K562 (cell line): ENCODE data around the gene ZNF219. TPM values are rescaled to one million over a fixed set of nuclear protein-coding genes. Genes with fewer than 3 reads are reported as not detected.
A peak's percentile ranks its signal among the peaks of the same experiment; 100 is the strongest.

Source experiments
- BDP1 ChIP-seq: IDR thresholded peaks from 3 replicates; pipeline ENCODE4 v1.6.1; 2011; ENCODE audit not compliant: insufficient read length, insufficient read depth
- CHAMP1 ChIP-seq: fragments of 450-650 bp; IDR thresholded peaks from 2 replicates; pipeline ENCODE4 v1.6.1; 2016; ENCODE audit warnings: mild to moderate bottlenecking
- CTCF ChIP-seq, 3 experiments: IDR thresholded peaks in 2 of 3; conservative IDR thresholded peaks in 1 of 3; 2 replicates each; pipeline ENCODE4 v1.5.1; 2011 to 2012; ENCODE audit warnings: low read length in 3 of 3, mild to moderate bottlenecking in 3 of 3, control low read depth in 2 of 3, improper control_type of control experiment in 1 of 3, inconsistent platforms in 1 of 3, low read depth in 1 of 3, mixed read lengths in 1 of 3, moderate library complexity in 1 of 3; ENCODE audit not compliant: insufficient read depth in 2 of 3
- DMBX1 ChIP-seq: fragments of 250-450 bp; sonication (Bioruptor Pico); IDR thresholded peaks from 2 replicates; pipeline ENCODE4 v1.8.0; 2022; ENCODE audit warnings: inconsistent platforms, mild to moderate bottlenecking, moderate library complexity, borderline replicate concordance
- ELF2 ChIP-seq: fragments of 250-450 bp; sonication (Bioruptor Pico); IDR thresholded peaks from 2 replicates; pipeline ENCODE4 v1.5.0; 2021; ENCODE audit warnings: mild to moderate bottlenecking
- HMBOX1 ChIP-seq: sonication (generic); IDR thresholded peaks from 2 replicates; pipeline ENCODE4 v1.6.1; 2016
- L3MBTL2 ChIP-seq: fragments of 450-650 bp; IDR thresholded peaks from 2 replicates; pipeline ENCODE4 v1.6.1; 2016; ENCODE audit warnings: mild to moderate bottlenecking, moderate library complexity
- NONO ChIP-seq, 2 experiments: fragments of 200-400 bp in 1 of 2; fragments of 450-650 bp in 1 of 2; formaldehyde crosslinking in 1 of 2; IDR thresholded peaks; 2 replicates each; pipeline ENCODE4 v1.6.1; 2017; ENCODE audit warnings: low read depth in 2 of 2, mild to moderate bottlenecking in 2 of 2, moderate library complexity in 2 of 2, low read length in 1 of 2
- PCBP1 ChIP-seq: fragments of 200-400 bp; formaldehyde crosslinking; IDR thresholded peaks from 2 replicates; pipeline ENCODE4 v1.6.1; 2018; ENCODE audit warnings: mild to moderate bottlenecking, low read depth, low read length; ENCODE audit not compliant: poor library complexity, severe bottlenecking
- RAD21 ChIP-seq, 2 experiments: fragments of 250-450 bp in 1 of 2; fragments of 450-650 bp in 1 of 2; sonication (Bioruptor Pico) in 1 of 2; formaldehyde crosslinking in 1 of 2; IDR thresholded peaks in 1 of 2; conservative IDR thresholded peaks in 1 of 2; 2 replicates each; pipeline versions ENCODE4 v1.4.0 to v1.8.0; 2020 to 2022; ENCODE audit warnings: mild to moderate bottlenecking in 2 of 2, moderate library complexity in 1 of 2
- RBFOX2 ChIP-seq: fragments of 200-400 bp; formaldehyde crosslinking; IDR thresholded peaks from 2 replicates; pipeline ENCODE4 v1.6.1; 2017; ENCODE audit warnings: low read depth, mild to moderate bottlenecking, low read length, moderate library complexity
- SMC3 ChIP-seq: conservative IDR thresholded peaks from 2 replicates; pipeline ENCODE4 v1.6.1; 2011; ENCODE audit warnings: low read depth, low read length, improper control_type of control experiment; ENCODE audit not compliant: insufficient read depth
- THRAP3 ChIP-seq: fragments of 450-650 bp; IDR thresholded peaks from 2 replicates; pipeline ENCODE4 v1.6.1; 2016; ENCODE audit warnings: mild to moderate bottlenecking, inconsistent platforms, borderline replicate concordance
- polyA plus RNA-seq, 8 experiments: library from polyadenylated mRNA; depleted of rRNA in 4 of 8; stranded (reverse) in 5 of 8; unstranded in 3 of 8; fragments of >200 nt; fragmentation: Nextera tagmentation in 2 of 8; fragmentation: Illumina TruSeq in 1 of 8; extraction: Ambion mirVana in 2 of 8; extraction: Trizol in 1 of 8; gene quantifications; 2 replicates each; pipeline versions ENCODE4 v1.2.1 to v1.2.3, GENCODE V29; 2011 to 2014; ENCODE audit warnings: inconsistent platforms in 1 of 8, missing spikeins in 1 of 8
- total RNA-seq, 7 experiments: library from RNA; depleted of rRNA in 6 of 7; stranded (reverse); fragments of >200 nt in 6 of 7; fragmentation: Illumina TruSeq in 2 of 7; extraction: Trizol in 2 of 7; gene quantifications; 2 replicates each; pipeline versions ENCODE4 v1.2.1 to v1.2.3, GENCODE V29; 2011 to 2021; ENCODE audit warnings: low replicate concordance in 1 of 7
- TF ChIP-seq, protein P1 (sequence below): sonication (generic); formaldehyde crosslinking; IDR thresholded peaks from 2 replicates; pipeline ENCODE4 v1.9.0; 2022; ENCODE audit warnings: mild to moderate bottlenecking, missing genetic modification reagents
- TF ChIP-seq, protein P2 (sequence below): fragments of 200-800 bp; sonication (Bioruptor generic); IDR thresholded peaks from 2 replicates; pipeline ENCODE4 v1.6.1; 2017; ENCODE audit warnings: missing genetic modification characterization, missing compliant biosample characterization

Gene ZNF219
- total and polyA plus RNA-seq, 9 of the 15 experiments (the other 6 are each of a cell fraction or from before 2014, with no cell fraction given) = 0.29 to 10.6 (median 2.8) TPM

GRCh38 chr14:21092273-21093011 lies 6.0 kb downstream of the ZNF219 start (continued):
- TF ChIP-seq RAD21 (CRISPR knock-in tag; conservative IDR thresholded peaks at IDR 0.05 in 1 of 2, IDR thresholded peaks at IDR 0.05 in 1 of 2) = peak; percentile 92 to 98
- TF ChIP-seq NONO (IDR thresholded peaks at IDR 0.05; ENCODE audit: low read depth in 2 of 2, low read length in 1 of 2) = no peak
- no peak for TF ChIP-seq HMBOX1
- peak; percentile 99 for TF ChIP-seq SMC3
- 0 out of 2 replicates have a peak, but pooled peaks have one; percentile 29 for TF ChIP-seq ELF2 (CRISPR knock-in tag)
- TF ChIP-seq, protein P1, sequence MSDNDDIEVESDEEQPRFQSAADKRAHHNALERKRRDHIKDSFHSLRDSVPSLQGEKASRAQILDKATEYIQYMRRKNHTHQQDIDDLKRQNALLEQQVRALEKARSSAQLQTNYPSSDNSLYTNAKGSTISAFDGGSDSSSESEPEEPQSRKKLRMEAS (CRISPR knock-in tag) = peak; percentile 35; the same call in 1 of the 2 replicates
- TF ChIP-seq BDP1 = no peak
- TF ChIP-seq DMBX1 (CRISPR knock-in tag) = no peak
- TF ChIP-seq CTCF (IDR thresholded peaks at IDR 0.05 in 2 of 3, conservative IDR thresholded peaks at IDR 0.05 in 1 of 3; ENCODE audit: insufficient read depth in 2 of 3, low read depth in 1 of 3, low read length in 3 of 3) = peak; percentile 98 to 100 (median 100)
- TF ChIP-seq RBFOX2 = peak; percentile 43; the same call in 1 of the 2 replicates
- no peak for TF ChIP-seq THRAP3
- TF ChIP-seq CHAMP1 = peak; percentile 50; the same call in 1 of the 2 replicates
- TF ChIP-seq L3MBTL2 = peak; percentile 49; the same call in 1 of the 2 replicates
- TF ChIP-seq, protein P2, sequence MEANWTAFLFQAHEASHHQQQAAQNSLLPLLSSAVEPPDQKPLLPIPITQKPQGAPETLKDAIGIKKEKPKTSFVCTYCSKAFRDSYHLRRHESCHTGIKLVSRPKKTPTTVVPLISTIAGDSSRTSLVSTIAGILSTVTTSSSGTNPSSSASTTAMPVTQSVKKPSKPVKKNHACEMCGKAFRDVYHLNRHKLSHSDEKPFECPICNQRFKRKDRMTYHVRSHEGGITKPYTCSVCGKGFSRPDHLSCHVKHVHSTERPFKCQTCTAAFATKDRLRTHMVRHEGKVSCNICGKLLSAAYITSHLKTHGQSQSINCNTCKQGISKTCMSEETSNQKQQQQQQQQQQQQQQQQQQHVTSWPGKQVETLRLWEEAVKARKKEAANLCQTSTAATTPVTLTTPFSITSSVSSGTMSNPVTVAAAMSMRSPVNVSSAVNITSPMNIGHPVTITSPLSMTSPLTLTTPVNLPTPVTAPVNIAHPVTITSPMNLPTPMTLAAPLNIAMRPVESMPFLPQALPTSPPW (CRISPR knock-in tag) = 0 out of 2 replicates have a peak, but pooled peaks have one; percentile 21
- TF ChIP-seq PCBP1 = no peak
